ENCODE measurements around the gene CDH13. TPM values are rescaled to one million over a fixed set of nuclear protein-coding genes. Genes with fewer than 3 reads are reported as not detected.

CDH13 gene
- total RNA-seq, 1 experiment from 2014 or later = 0.80 TPM

- H3K36me3 ChIP-seq (replicated peaks; ENCODE audit: control insufficient read depth, insufficient read depth, low read length) = no peaks in the 10 kb centered on the region
- no peak overlapping the region for H3K4me3 ChIP-seq (ENCODE audit: insufficient read depth, low read depth, low read length)
- no peaks in the 10 kb centered on the region for H3K27me3 ChIP-seq (ENCODE audit: control insufficient read depth, insufficient read depth, low read length)
- DNase-seq = peak; percentile 21
Observed at GRCh38 chr16:83574388-83574787, 947.6 kb downstream of the CDH13 start.

- no peaks in the 10 kb centered on the region for H3K36me3 ChIP-seq (replicated peaks; ENCODE audit: control insufficient read depth, insufficient read depth, low read length)
- no peaks in the 10 kb centered on the region for H3K27me3 ChIP-seq (ENCODE audit: control insufficient read depth, insufficient read depth, low read length)
- no peak for DNase-seq
- no peak overlapping the region for H3K4me3 ChIP-seq (ENCODE audit: insufficient read depth, low read depth, low read length)
Observed at GRCh38 chr16:83577078-83577745, 950.4 kb downstream of the CDH13 start.

- no peaks in the 10 kb centered on the region for H3K36me3 ChIP-seq (replicated peaks; ENCODE audit: control insufficient read depth, insufficient read depth, low read length)
- no peak for DNase-seq
- no peak overlapping the region for H3K4me3 ChIP-seq (ENCODE audit: insufficient read depth, low read depth, low read length)
- H3K27me3 ChIP-seq (ENCODE audit: control insufficient read depth, insufficient read depth, low read length) = no peaks in the 10 kb centered on the region
Observed at GRCh38 chr16:83578171-83578570, 951.4 kb downstream of the CDH13 start.

- Histone ChIP-seq H3K4me3 (ENCODE audit: insufficient read depth, low read depth, low read length) (no peak overlapping the region), H3K27me3 (ENCODE audit: control insufficient read depth, insufficient read depth, low read length) (no peaks in the 10 kb centered on the region), H3K36me3 (replicated peaks; ENCODE audit: control insufficient read depth, insufficient read depth, low read length) (no peaks in the 10 kb centered on the region)
- DNase-seq = no peak
Observed at GRCh38 chr16:83579027-83579426, 952.3 kb downstream of the CDH13 start.

- no peaks in the 10 kb centered on the region for H3K27me3 ChIP-seq (ENCODE audit: control insufficient read depth, insufficient read depth, low read length)
- no peak for DNase-seq
- H3K36me3 ChIP-seq (replicated peaks; ENCODE audit: control insufficient read depth, insufficient read depth, low read length) = no peaks in the 10 kb centered on the region
- no peak overlapping the region for H3K4me3 ChIP-seq (ENCODE audit: insufficient read depth, low read depth, low read length)
Observed at GRCh38 chr16:83579436-83579835, 952.7 kb downstream of the CDH13 start.

GRCh38 chr16:83581082-83581481, 954.3 kb downstream of the CDH13 start:
- Histone ChIP-seq H3K4me3 (ENCODE audit: insufficient read depth, low read depth, low read length) (no peak overlapping the region), H3K36me3 (replicated peaks; ENCODE audit: control insufficient read depth, insufficient read depth, low read length) (no peaks in the 10 kb centered on the region), H3K27me3 (ENCODE audit: control insufficient read depth, insufficient read depth, low read length) (no peaks in the 10 kb centered on the region)
- DNase-seq = no peak

- DNase-seq = peak; percentile 13
- H3K36me3 ChIP-seq (replicated peaks; ENCODE audit: control insufficient read depth, insufficient read depth, low read length) = no peaks in the 10 kb centered on the region
- H3K4me3 ChIP-seq (ENCODE audit: insufficient read depth, low read depth, low read length) = no peak overlapping the region
- H3K27me3 ChIP-seq (ENCODE audit: control insufficient read depth, insufficient read depth, low read length) = no peaks in the 10 kb centered on the region
Observed at GRCh38 chr16:83581994-83582747, 955.4 kb downstream of the CDH13 start.

- DNase-seq = no peak
- Histone ChIP-seq H3K27me3 (ENCODE audit: control insufficient read depth, insufficient read depth, low read length) (no peaks in the 10 kb centered on the region), H3K4me3 (ENCODE audit: insufficient read depth, low read depth, low read length) (no peak overlapping the region), H3K36me3 (replicated peaks; ENCODE audit: control insufficient read depth, insufficient read depth, low read length) (no peaks in the 10 kb centered on the region)
Observed at GRCh38 chr16:83586036-83586435, 959.3 kb downstream of the CDH13 start.

- Histone ChIP-seq H3K27me3 (ENCODE audit: control insufficient read depth, insufficient read depth, low read length) (no peaks in the 10 kb centered on the region), H3K36me3 (replicated peaks; ENCODE audit: control insufficient read depth, insufficient read depth, low read length) (no peaks in the 10 kb centered on the region), H3K4me3 (ENCODE audit: insufficient read depth, low read depth, low read length) (no peak overlapping the region)
- no peak for DNase-seq
Observed at GRCh38 chr16:83586461-83587200, 959.9 kb downstream of the CDH13 start.

- no peak overlapping the region for H3K4me3 ChIP-seq (ENCODE audit: insufficient read depth, low read depth, low read length)
- no peak for DNase-seq
- no peaks in the 10 kb centered on the region for H3K27me3 ChIP-seq (ENCODE audit: control insufficient read depth, insufficient read depth, low read length)
- H3K36me3 ChIP-seq (replicated peaks; ENCODE audit: control insufficient read depth, insufficient read depth, low read length) = no peaks in the 10 kb centered on the region
Observed at GRCh38 chr16:83587201-83587600, 960.4 kb downstream of the CDH13 start.

- no peaks in the 10 kb centered on the region for H3K27me3 ChIP-seq (ENCODE audit: control insufficient read depth, insufficient read depth, low read length)
- no peaks in the 10 kb centered on the region for H3K36me3 ChIP-seq (replicated peaks; ENCODE audit: control insufficient read depth, insufficient read depth, low read length)
- no peak overlapping the region for H3K4me3 ChIP-seq (ENCODE audit: insufficient read depth, low read depth, low read length)
- DNase-seq = no peak
Observed at GRCh38 chr16:83588070-83588469, 961.3 kb downstream of the CDH13 start.

GRCh38 chr16:83589576-83589975, 962.8 kb downstream of the CDH13 start:
- no peak for DNase-seq
- no peaks in the 10 kb centered on the region for H3K36me3 ChIP-seq (replicated peaks; ENCODE audit: control insufficient read depth, insufficient read depth, low read length)
- H3K4me3 ChIP-seq (ENCODE audit: insufficient read depth, low read depth, low read length) = no peak overlapping the region
- no peaks in the 10 kb centered on the region for H3K27me3 ChIP-seq (ENCODE audit: control insufficient read depth, insufficient read depth, low read length)

GRCh38 chr16:83592778-83593177, 966.0 kb downstream of the CDH13 start:
- no peak for DNase-seq
- H3K27me3 ChIP-seq (ENCODE audit: control insufficient read depth, insufficient read depth, low read length) = no peaks in the 10 kb centered on the region
- H3K36me3 ChIP-seq (replicated peaks; ENCODE audit: control insufficient read depth, insufficient read depth, low read length) = no peaks in the 10 kb centered on the region
- no peak overlapping the region for H3K4me3 ChIP-seq (ENCODE audit: insufficient read depth, low read depth, low read length)

GRCh38 chr16:83599789-83600462, 973.2 kb downstream of the CDH13 start:
- H3K36me3 ChIP-seq (replicated peaks; ENCODE audit: control insufficient read depth, insufficient read depth, low read length) = no peaks in the 10 kb centered on the region
- DNase-seq = no peak
- H3K4me3 ChIP-seq (ENCODE audit: insufficient read depth, low read depth, low read length) = no peak overlapping the region
- H3K27me3 ChIP-seq (ENCODE audit: control insufficient read depth, insufficient read depth, low read length) = no peaks in the 10 kb centered on the region
